Choroid plexus epithelial cell (primary cell): Measurements from ENCODE around the gene CDK5.

Source experiments
- DNase-seq: peaks from one replicate; pipeline ENCODE4 v3.0.0-alpha.2; 2010; ENCODE audit warnings: low read depth
- H3K4me3 ChIP-seq: 2 replicates; pipeline ENCODE4 v1.5.1; 2011; ENCODE audit warnings: low read depth, mild to moderate bottlenecking, control low read depth, low read length, moderate library complexity
- CTCF ChIP-seq: conservative IDR thresholded peaks from 2 replicates; pipeline ENCODE4 v1.5.1; 2011; ENCODE audit warnings: low read depth, mild to moderate bottlenecking, control low read depth, inconsistent platforms, low read length, moderate library complexity

CDK5 gene

GRCh38 chr7:151086802-151087244 lies 29.1 kb upstream of the CDK5 start:
- peak; percentile 45 for DNase-seq
- peak overlapping the region; percentile 79 for H3K4me3 ChIP-seq
- no peak for TF ChIP-seq CTCF

GRCh38 chr7:151085691-151086620 lies 28.3 kb upstream of the CDK5 start, which contains the start of gene AGAP3:
AGAP3 (plus strand) TSS chr7:151086475; CDS start chr7:151086742, 267 bp downstream.
- peak; percentile 77 for DNase-seq
- H3K4me3 ChIP-seq, result peak within 1 kb of the TSS; percentile 79
- no peak for TF ChIP-seq CTCF

GRCh38 chr7:151085329-151085690 lies 27.6 kb upstream of the CDK5 start:
- DNase-seq, result no peak
- TF ChIP-seq CTCF, result no peak
- H3K4me3 ChIP-seq, result peak overlapping the region; percentile 79

GRCh38 chr7:151083824-151084160 lies 26.1 kb upstream of the CDK5 start:
- H3K4me3 ChIP-seq, result peak overlapping the region; percentile 77
- no peak for DNase-seq
- TF ChIP-seq CTCF, result no peak

GRCh38 chr7:151083071-151083823 lies 25.6 kb upstream of the CDK5 start, which contains the start of gene TMUB1:
TMUB1 (minus strand) TSS chr7:151083493; CDS start chr7:151082563, 930 bp downstream.
- peak; percentile 55 for DNase-seq
- TF ChIP-seq CTCF, result no peak

GRCh38 chr7:151082141-151083070 lies 24.7 kb upstream of the CDK5 start:
- DNase-seq, result no peak
- TF ChIP-seq CTCF, result no peak
- H3K4me3 ChIP-seq, result peak overlapping the region; percentile 77

More at GRCh38 chr7:151083071-151083823, 25.6 kb upstream of the CDK5 start, which contains the start of gene TMUB1:
- peak within 1 kb of the TSS; percentile 77 for H3K4me3 ChIP-seq
